ENCODE measurements around the gene ORMDL3. TPM values are rescaled to one million over a fixed set of nuclear protein-coding genes. Genes with fewer than 3 reads are reported as not detected.

Gene ORMDL3
- total RNA-seq, 1 experiment from 2014 or later = 53.2 TPM

- TF ChIP-seq SMAD3 (CRISPR knock-in tag; IDR thresholded peaks at IDR 0.05; ENCODE audit: borderline replicate concordance) (no peak), ATF1 (CRISPR knock-in tag; IDR thresholded peaks at IDR 0.05) (no peak), JAZF1 (CRISPR knock-in tag; IDR thresholded peaks at IDR 0.05) (no peak)
These were observed 23.5 kb upstream of the ORMDL3 start (continued) for GRCh38 chr17:39950871-39951348.

- no peak for DNase-seq (ENCODE audit: low spot score)
- ChIA-PET CTCF (interaction anchor here (2.3 kb wide), 1 partner anchor 10 kb away, joined by 8 read pairs; no protein-coding TSS in a partner anchor), POLR2A (no interaction called here)
- no peaks in the 10 kb centered on the region for H3K9me3 Mint-ChIP-seq
- peaks cover 24% of the 10 kb centered on the region for H3K4me1 Mint-ChIP-seq
- no peak for TF ChIP-seq JAZF1 (CRISPR knock-in tag; IDR thresholded peaks at IDR 0.05)
- no peak for TF ChIP-seq CDX4 (CRISPR knock-in tag; IDR thresholded peaks at IDR 0.05; ENCODE audit: borderline replicate concordance)
- no peak for TF ChIP-seq SMAD3 (CRISPR knock-in tag; IDR thresholded peaks at IDR 0.05; ENCODE audit: borderline replicate concordance)
- TF ChIP-seq E2F1 (CRISPR knock-in tag; IDR thresholded peaks at IDR 0.05) = no peak
- TF ChIP-seq ZNF263 (CRISPR knock-in tag; IDR thresholded peaks at IDR 0.05; ENCODE audit: low read depth) = no peak
- no peak for TF ChIP-seq PRRX2 (CRISPR knock-in tag; IDR thresholded peaks at IDR 0.05)
- TF ChIP-seq PRDM15 (CRISPR knock-in tag; IDR thresholded peaks at IDR 0.05) = no peak
- no peak for TF ChIP-seq CREM (CRISPR knock-in tag; IDR thresholded peaks at IDR 0.05)
- no peak for TF ChIP-seq RELA (CRISPR knock-in tag; IDR thresholded peaks at IDR 0.05; ENCODE audit: borderline replicate concordance)
- no peak for TF ChIP-seq ZNF281 (CRISPR knock-in tag; IDR thresholded peaks at IDR 0.05)
- TF ChIP-seq E2F5 (CRISPR knock-in tag; IDR thresholded peaks at IDR 0.05) = no peak
- no peak for TF ChIP-seq IRF1 (CRISPR knock-in tag; IDR thresholded peaks at IDR 0.05)
- no peak for TF ChIP-seq ATF6 (CRISPR knock-in tag; IDR thresholded peaks at IDR 0.05)
- TF ChIP-seq SMAD4 (CRISPR knock-in tag; IDR thresholded peaks at IDR 0.05) = no peak
- TF ChIP-seq PREB (CRISPR knock-in tag; IDR thresholded peaks at IDR 0.05; ENCODE audit: borderline replicate concordance) = no peak
- no peak for TF ChIP-seq ZSCAN18 (CRISPR knock-in tag; IDR thresholded peaks at IDR 0.05)
- TF ChIP-seq GRHL2 (CRISPR knock-in tag; IDR thresholded peaks at IDR 0.05; ENCODE audit: insufficient replicate concordance, severe bottlenecking) = no peak
- no peak for TF ChIP-seq ERG (CRISPR knock-in tag; IDR thresholded peaks at IDR 0.05)
- H3K27ac Mint-ChIP-seq = no peak overlapping the region
- peaks cover 20% of the 10 kb centered on the region for H3K27me3 Mint-ChIP-seq (ENCODE audit: low read depth)
- no peaks in the 10 kb centered on the region for H3K36me3 Mint-ChIP-seq
- ATAC-seq = no peak
- H3K4me3 Mint-ChIP-seq = no peak overlapping the region
These were observed 21.6 kb upstream of the ORMDL3 start for GRCh38 chr17:39949028-39949427.

Measured in WTC11 (cell line).